ENCODE data around the gene RBMX.

DNA sequence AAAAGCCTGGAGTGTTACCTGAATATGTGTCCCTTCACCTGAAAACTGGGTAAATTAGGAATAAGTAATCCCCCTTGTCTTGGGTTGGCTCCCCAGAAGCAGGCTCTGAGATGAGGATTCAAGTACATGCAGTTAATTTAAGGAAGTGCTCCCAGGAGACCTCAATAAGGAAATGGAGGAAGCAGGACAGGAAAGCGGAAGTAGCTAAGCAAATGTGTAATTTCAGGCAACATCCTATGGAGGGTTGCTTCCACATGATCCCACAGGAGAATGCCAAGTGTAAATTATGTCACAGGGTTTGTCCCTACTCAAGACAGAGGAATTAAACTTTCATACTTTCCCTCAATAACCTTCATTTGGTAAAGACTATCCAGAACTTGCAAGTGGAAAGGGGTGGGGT is 51.7 kb downstream of the RBMX start:
- TF ChIP-seq, protein P1, sequence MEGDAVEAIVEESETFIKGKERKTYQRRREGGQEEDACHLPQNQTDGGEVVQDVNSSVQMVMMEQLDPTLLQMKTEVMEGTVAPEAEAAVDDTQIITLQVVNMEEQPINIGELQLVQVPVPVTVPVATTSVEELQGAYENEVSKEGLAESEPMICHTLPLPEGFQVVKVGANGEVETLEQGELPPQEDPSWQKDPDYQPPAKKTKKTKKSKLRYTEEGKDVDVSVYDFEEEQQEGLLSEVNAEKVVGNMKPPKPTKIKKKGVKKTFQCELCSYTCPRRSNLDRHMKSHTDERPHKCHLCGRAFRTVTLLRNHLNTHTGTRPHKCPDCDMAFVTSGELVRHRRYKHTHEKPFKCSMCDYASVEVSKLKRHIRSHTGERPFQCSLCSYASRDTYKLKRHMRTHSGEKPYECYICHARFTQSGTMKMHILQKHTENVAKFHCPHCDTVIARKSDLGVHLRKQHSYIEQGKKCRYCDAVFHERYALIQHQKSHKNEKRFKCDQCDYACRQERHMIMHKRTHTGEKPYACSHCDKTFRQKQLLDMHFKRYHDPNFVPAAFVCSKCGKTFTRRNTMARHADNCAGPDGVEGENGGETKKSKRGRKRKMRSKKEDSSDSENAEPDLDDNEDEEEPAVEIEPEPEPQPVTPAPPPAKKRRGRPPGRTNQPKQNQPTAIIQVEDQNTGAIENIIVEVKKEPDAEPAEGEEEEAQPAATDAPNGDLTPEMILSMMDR (IDR thresholded peaks at IDR 0.05) = no peak
- TF ChIP-seq POLR2AphosphoS5 (IDR thresholded peaks at IDR 0.05) = no peak

All from breast epithelium (tissue), 3 donors.